H1 (cell line): Measurements from ENCODE around the gene KLF16. TPM values are rescaled to one million over a fixed set of nuclear protein-coding genes. Genes with fewer than 3 reads are reported as not detected.

ENCODE experiments used
- CTCF ChIA-PET: fragments of 300-600 bp; sonication (Branson Sonifier 250); formaldehyde crosslinking; loops from one replicate; lab custom pipeline; 2021; ENCODE audit not compliant: partially characterized antibody; lab: Charles Lee
- POLR2A ChIA-PET: fragments of 300-600 bp; sonication (Branson Sonifier 250); formaldehyde crosslinking; loops from one replicate; lab custom pipeline; 2021; ENCODE audit warnings: inconsistent platforms; ENCODE audit not compliant: partially characterized antibody; lab: Charles Lee
- DNase-seq, 2 experiments: peaks; one replicate each; pipeline versions ENCODE4 v3.0.0 to v3.0.0-alpha.2; 2010 to 2022; ENCODE audit warnings: low spot score in 2 of 2, low read depth in 1 of 2, mixed read lengths in 1 of 2
- FAIRE-seq: peaks from 2 replicates; lab custom pipeline; 2011; peaks lifted over from hg19 to GRCh38; lab: Jason Lieb, UNC
- H2AFZ ChIP-seq: 2 replicates; pipeline ENCODE4 v1.8.1; 2012; ENCODE audit warnings: low read length, inconsistent platforms
- H2AK5ac ChIP-seq: 2 replicates; pipeline ENCODE4 v1.6.1; 2013; ENCODE audit warnings: low read depth, low read length
- H2BK120ac ChIP-seq: replicated peaks from 2 replicates; pipeline ENCODE3; 2013; ENCODE audit warnings: low read depth, low read length, inconsistent platforms
- H2BK12ac ChIP-seq: 2 replicates; pipeline ENCODE4 v1.6.1; 2013; ENCODE audit warnings: low read depth, low read length
- H2BK15ac ChIP-seq: 2 replicates; pipeline ENCODE4 v1.6.1; 2013; ENCODE audit warnings: low read length
- H2BK20ac ChIP-seq: 2 replicates; pipeline ENCODE4 v1.6.1; 2013; ENCODE audit warnings: low read length
- H2BK5ac ChIP-seq: 2 replicates; pipeline ENCODE4 v1.6.1; 2013; ENCODE audit warnings: low read depth, low read length
- H3K14ac ChIP-seq: 2 replicates; pipeline ENCODE4 v1.6.1; 2013; ENCODE audit warnings: inconsistent platforms; ENCODE audit not compliant: insufficient read length
- H3K18ac ChIP-seq: 2 replicates; pipeline ENCODE4 v1.6.1; 2013; ENCODE audit warnings: low read length; ENCODE audit errors: extremely low read depth
- H3K23ac ChIP-seq: 2 replicates; pipeline ENCODE4 v1.6.1; 2013; ENCODE audit warnings: inconsistent platforms; ENCODE audit not compliant: insufficient read length
- H3K23me2 ChIP-seq: 2 replicates; pipeline ENCODE4 v1.6.1; 2013; ENCODE audit warnings: low read depth, low read length
- H3K27ac ChIP-seq: 2 replicates; pipeline ENCODE4 v1.6.1; 2011; ENCODE audit warnings: low read depth, low read length, inconsistent platforms
- H3K27me3 ChIP-seq, 4 experiments: replicated peaks in 1 of 4; 1 replicate in 1 of 4; 2 replicates in 3 of 4; pipeline versions ENCODE4 v1.6.1 to v1.8.1; 2011 to 2013; ENCODE audit warnings: low read length in 3 of 4, mild to moderate bottlenecking in 3 of 4, inconsistent platforms in 2 of 4, mixed read lengths in 2 of 4, moderate library complexity in 1 of 4; ENCODE audit not compliant: control insufficient read depth in 3 of 4, insufficient read depth in 3 of 4; ENCODE audit errors: extremely low read depth in 1 of 4
- H3K36me3 ChIP-seq, 4 experiments: 2 replicates each; pipeline versions ENCODE4 v1.6.1 to v1.8.1; 2011 to 2013; ENCODE audit warnings: mild to moderate bottlenecking in 4 of 4, low read length in 3 of 4, moderate library complexity in 2 of 4, control low read depth in 1 of 4, inconsistent platforms in 1 of 4; ENCODE audit not compliant: insufficient read depth in 4 of 4, control insufficient read depth in 2 of 4
- H3K4ac ChIP-seq: replicated peaks from 2 replicates; pipeline ENCODE3; 2013; ENCODE audit warnings: low read length, low read depth, mixed read lengths, inconsistent platforms; ENCODE audit not compliant: insufficient read length
- H3K4me1 ChIP-seq, 4 experiments: replicated peaks in 1 of 4; 1 replicate in 1 of 4; 2 replicates in 3 of 4; pipeline versions ENCODE4 v1.6.1 to v1.8.1; 2011 to 2013; ENCODE audit warnings: low read length in 3 of 4, inconsistent platforms in 2 of 4, mixed read lengths in 1 of 4; ENCODE audit not compliant: insufficient read depth in 4 of 4, control insufficient read depth in 3 of 4
- H3K4me2 ChIP-seq, 2 experiments: 2 replicates each; pipeline versions ENCODE4 v1.6.1 to v1.8.1; 2011 to 2013; ENCODE audit warnings: low read depth in 2 of 2, low read length in 2 of 2, control low read depth in 1 of 2, inconsistent platforms in 1 of 2, mild to moderate bottlenecking in 1 of 2; ENCODE audit not compliant: insufficient read depth in 1 of 2
- H3K4me3 ChIP-seq, 4 experiments: fragments of 200-600, 300-600 bp in 1 of 4; sonication (generic), shearing (Covaris generic), sonication (Bioruptor Twin) in 1 of 4; 2 replicates each; pipeline versions ENCODE4 v1.5.1 to v1.8.1; 2011 to 2016; ENCODE audit warnings: low read length in 4 of 4, low read depth in 3 of 4, control low read depth in 2 of 4, inconsistent platforms in 2 of 4, mild to moderate bottlenecking in 2 of 4, mixed read lengths in 1 of 4, moderate library complexity in 1 of 4; ENCODE audit not compliant: insufficient read depth in 2 of 4; ENCODE audit errors: extremely low read depth in 1 of 4
- H3K56ac ChIP-seq: replicated peaks from 2 replicates; pipeline ENCODE3; 2013; ENCODE audit warnings: low read depth, mild to moderate bottlenecking, mixed read lengths, low read length, inconsistent platforms; ENCODE audit not compliant: insufficient read length
- H3K79me1 ChIP-seq: 2 replicates; pipeline ENCODE4 v1.6.1; 2013; ENCODE audit warnings: low read depth, low read length, control low read depth
- H3K79me2 ChIP-seq, 2 experiments: 2 replicates each; pipeline versions ENCODE4 v1.6.1 to v1.8.1; 2012 to 2013; ENCODE audit warnings: low read length in 2 of 2, mild to moderate bottlenecking in 2 of 2, inconsistent platforms in 1 of 2; ENCODE audit not compliant: insufficient read depth in 2 of 2, control insufficient read depth in 1 of 2
- H3K9ac ChIP-seq, 4 experiments: replicated peaks in 1 of 4; 1 replicate in 1 of 4; 2 replicates in 3 of 4; pipeline versions ENCODE4 v1.6.1 to v1.8.1; 2011 to 2013; ENCODE audit warnings: low read depth in 3 of 4, low read length in 3 of 4, control low read depth in 2 of 4, mild to moderate bottlenecking in 2 of 4, moderate library complexity in 2 of 4, inconsistent platforms in 1 of 4; ENCODE audit errors: extremely low read depth in 1 of 4
- H3K9me3 ChIP-seq, 2 experiments: 2 replicates each; pipeline versions ENCODE4 v1.6.1 to v1.8.1; 2012 to 2013; ENCODE audit warnings: mild to moderate bottlenecking in 2 of 2, moderate library complexity in 2 of 2, control low read depth in 1 of 2, inconsistent platforms in 1 of 2, low read depth in 1 of 2, low read length in 1 of 2, mixed read lengths in 1 of 2; ENCODE audit not compliant: insufficient read depth in 2 of 2
- H4K20me1 ChIP-seq, 2 experiments: replicated peaks in 1 of 2; 2 replicates each; pipeline versions ENCODE3 to v1.8.1; 2011 to 2013; ENCODE audit warnings: inconsistent platforms in 2 of 2, low read length in 2 of 2, mild to moderate bottlenecking in 1 of 2; ENCODE audit not compliant: insufficient read depth in 2 of 2, control insufficient read depth in 1 of 2
- H4K5ac ChIP-seq: 2 replicates; pipeline ENCODE4 v1.6.1; 2013; ENCODE audit warnings: low read length, low read depth, mixed read lengths, inconsistent platforms; ENCODE audit not compliant: insufficient read length
- H4K8ac ChIP-seq: 2 replicates; pipeline ENCODE4 v1.8.0; 2013; ENCODE audit warnings: mild to moderate bottlenecking, moderate library complexity, low read length, inconsistent platforms; ENCODE audit not compliant: insufficient read depth; ENCODE audit errors: extremely low read depth
- H4K91ac ChIP-seq: replicated peaks from 2 replicates; pipeline ENCODE3; 2013; ENCODE audit warnings: low read length, mixed read lengths, inconsistent platforms; ENCODE audit not compliant: insufficient read length
- CHD2 ChIP-seq: IDR thresholded peaks from 2 replicates; pipeline ENCODE4 v1.6.1; 2012; ENCODE audit warnings: low read length, improper control_type of control experiment
- WGBS, 2 experiments: shearing (Covaris generic) in 1 of 2; methylation state at CpG; one replicate each; pipeline versions ENCODE4 v1.1.6 to v1.1.7; 2013 to 2015; ENCODE audit warnings: low lambda C conversion rate in 2 of 2, mixed read lengths in 2 of 2, inconsistent platforms in 1 of 2, low coverage in 1 of 2, missing lambda C conversion rate in 1 of 2; ENCODE audit not compliant: insufficient replicate concordance in 2 of 2, insufficient coverage in 1 of 2, insufficient read length in 1 of 2; ENCODE audit errors: extremely low coverage in 1 of 2, missing lambda C conversion rate in 1 of 2; 5-methylcytosine and 5-hydroxymethylcytosine counted together
- polyA plus RNA-seq, 7 experiments: library from polyadenylated mRNA; depleted of rRNA in 3 of 7; stranded (reverse) in 5 of 7; unstranded in 2 of 7; fragments of >200 nt in 5 of 7; fragments of 200-250 nt in 2 of 7; gene quantifications; 1 replicate in 5 of 7; 2 replicates in 1 of 7; 4 replicates in 1 of 7; pipeline versions ENCODE4 v1.2.1 to v1.2.3, GENCODE V29; 2011 to 2013; ENCODE audit warnings: missing spikeins in 2 of 7, mixed read lengths in 2 of 7
- total RNA-seq: library from RNA; stranded (reverse); fragmentation: NEBNext Ultra II Directional; extraction: Animal tissue kit (Norgen Biotek cat#: 25700); gene quantifications from 2 replicates; pipeline ENCODE4 v1.2.1, GENCODE V29; 2021

Gene KLF16
- total and polyA plus RNA-seq, 2 of the 8 experiments (the other 6 are each of a cell fraction or from before 2014, with no cell fraction given) = 14.3 to 45.9 TPM

GRCh38 chr19:1849886-1850398 lies 13.4 kb downstream of the KLF16 start:
- WGBS, 2 experiments = 86% methylated on average over 10 of the region's 10 CpGs; no CpG with 5 or more reads in 1 of the 2 experiments
- peaks cover 17 to 20% of the 10 kb centered on the region in 2 experiments for H4K20me1 ChIP-seq
- H3K4me1 ChIP-seq = peaks cover 0 to 27% (median 20%) of the 10 kb centered on the region in 4 experiments; a peak in 6 of 7 replicates
- no peak overlapping the region for H3K4ac ChIP-seq
- no peak overlapping the region for H2BK120ac ChIP-seq
- no peak overlapping the region for H2AK5ac ChIP-seq
- no peak for DNase-seq
- peaks cover 17% of the 10 kb centered on the region for H3K79me1 ChIP-seq
- H3K9ac ChIP-seq = no peak overlapping the region
- no peak overlapping the region for H3K14ac ChIP-seq
- no peaks in the 10 kb centered on the region for H3K9me3 ChIP-seq
- no peak for FAIRE-seq
- no peak overlapping the region for H3K56ac ChIP-seq
- no peak overlapping the region for H2BK5ac ChIP-seq
- no peak overlapping the region for H3K18ac ChIP-seq
- H4K5ac ChIP-seq = no peak overlapping the region
- no peak overlapping the region for H3K27ac ChIP-seq
- H2BK15ac ChIP-seq = no peak overlapping the region
- no peaks in the 10 kb centered on the region for H3K27me3 ChIP-seq
- ChIA-PET POLR2A (interaction anchor here (1.8 to 1.9 kb wide), 2 partner anchors 12 to 14 kb away, joined by 6 to 10 read pairs; no protein-coding TSS in a partner anchor), CTCF (interaction anchor here (0.8 to 2.5 kb wide), 7 partner anchors 8 to 21 kb away, joined by 3 to 24 read pairs (median 9); no protein-coding TSS in a partner anchor)
- H3K4me2 ChIP-seq = no peak overlapping the region
- no peak overlapping the region for H2BK12ac ChIP-seq
- no peak overlapping the region for H3K23ac ChIP-seq
- no peak for TF ChIP-seq CHD2
- peaks cover 23 to 43% of the 10 kb centered on the region in 2 experiments for H3K79me2 ChIP-seq
- H2AFZ ChIP-seq = no peak overlapping the region
- no peak overlapping the region for H2BK20ac ChIP-seq
- H4K8ac ChIP-seq = no peak overlapping the region
- peaks cover 3% of the 10 kb centered on the region; the same call in 1 of the 2 replicates for H3K23me2 ChIP-seq
- H3K4me3 ChIP-seq = no peak overlapping the region
- no peaks in the 10 kb centered on the region for H3K36me3 ChIP-seq
- no peak overlapping the region for H4K91ac ChIP-seq
